22Rv1 (cell line): ENCODE data around the gene DGKG.

Experiments
- ZFX ChIP-seq: fragments of 450-650 bp; IDR thresholded peaks from 2 replicates; pipeline ENCODE4 v1.6.1; 2017; ENCODE audit warnings: antibody characterized with exemption, borderline replicate concordance
- TF ChIP-seq, protein P1 (sequence below): fragments of 450-650 bp; IDR thresholded peaks from 2 replicates; pipeline ENCODE4 v1.5.1; 2017; ENCODE audit warnings: mild to moderate bottlenecking

DNA sequence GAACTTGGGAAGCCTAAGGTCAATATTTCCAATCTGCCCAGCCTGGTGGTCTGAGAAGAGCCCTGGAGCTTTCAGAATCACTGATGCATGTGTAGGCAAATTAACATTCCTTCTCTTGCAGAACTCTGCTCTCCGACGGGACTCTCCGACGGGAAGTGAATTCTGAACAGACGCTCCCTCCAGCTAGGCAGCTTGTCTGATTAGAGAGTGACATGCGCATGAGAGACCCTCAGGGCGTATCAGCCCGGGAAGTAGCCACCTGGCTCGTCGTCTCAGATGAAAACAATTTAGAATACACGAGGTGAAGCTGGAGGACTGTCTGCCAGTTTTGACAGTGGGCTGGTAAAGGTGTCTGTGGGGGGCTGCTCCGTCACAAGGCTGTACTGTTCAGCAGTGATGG, 103.1 kb downstream of the DGKG start:
- TF ChIP-seq ZFX, result no peak
- TF ChIP-seq, protein P1, sequence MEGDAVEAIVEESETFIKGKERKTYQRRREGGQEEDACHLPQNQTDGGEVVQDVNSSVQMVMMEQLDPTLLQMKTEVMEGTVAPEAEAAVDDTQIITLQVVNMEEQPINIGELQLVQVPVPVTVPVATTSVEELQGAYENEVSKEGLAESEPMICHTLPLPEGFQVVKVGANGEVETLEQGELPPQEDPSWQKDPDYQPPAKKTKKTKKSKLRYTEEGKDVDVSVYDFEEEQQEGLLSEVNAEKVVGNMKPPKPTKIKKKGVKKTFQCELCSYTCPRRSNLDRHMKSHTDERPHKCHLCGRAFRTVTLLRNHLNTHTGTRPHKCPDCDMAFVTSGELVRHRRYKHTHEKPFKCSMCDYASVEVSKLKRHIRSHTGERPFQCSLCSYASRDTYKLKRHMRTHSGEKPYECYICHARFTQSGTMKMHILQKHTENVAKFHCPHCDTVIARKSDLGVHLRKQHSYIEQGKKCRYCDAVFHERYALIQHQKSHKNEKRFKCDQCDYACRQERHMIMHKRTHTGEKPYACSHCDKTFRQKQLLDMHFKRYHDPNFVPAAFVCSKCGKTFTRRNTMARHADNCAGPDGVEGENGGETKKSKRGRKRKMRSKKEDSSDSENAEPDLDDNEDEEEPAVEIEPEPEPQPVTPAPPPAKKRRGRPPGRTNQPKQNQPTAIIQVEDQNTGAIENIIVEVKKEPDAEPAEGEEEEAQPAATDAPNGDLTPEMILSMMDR, result no peak
